SKM-1 (cell line): ENCODE measurements around the gene RFFL.
"Not testable (repeated sequence)": the region's sequence is repeated elsewhere in the genome, so short reads cannot be mapped to it uniquely, and the experiment has no call there.

Experiments
- DNase-seq: peaks from one replicate; lab custom pipeline; 2025; ENCODE audit not compliant: unreplicated experiment; lab: John Stamatoyannopoulos, UW

RFFL gene

DNA sequence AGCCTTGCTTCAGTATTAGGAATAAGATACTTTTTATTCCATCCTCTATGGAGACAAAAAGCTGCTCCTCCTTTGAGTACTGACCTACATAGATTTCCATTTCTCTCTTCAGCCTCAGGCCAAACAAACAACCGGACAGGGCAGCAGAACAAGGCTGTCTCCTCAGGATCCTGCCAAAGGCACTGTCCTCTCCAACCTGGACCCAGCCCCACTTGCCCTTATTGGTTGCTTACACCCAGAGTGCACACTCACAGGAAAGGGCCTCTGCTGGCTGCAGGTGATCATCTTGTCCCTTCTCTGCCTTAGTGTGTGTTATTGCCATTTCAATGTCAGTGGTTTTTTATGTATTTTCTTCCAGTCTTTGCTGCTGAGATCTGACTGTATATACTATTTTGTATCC is 56.5 kb downstream of the RFFL start:
- no peak for DNase-seq

DNA sequence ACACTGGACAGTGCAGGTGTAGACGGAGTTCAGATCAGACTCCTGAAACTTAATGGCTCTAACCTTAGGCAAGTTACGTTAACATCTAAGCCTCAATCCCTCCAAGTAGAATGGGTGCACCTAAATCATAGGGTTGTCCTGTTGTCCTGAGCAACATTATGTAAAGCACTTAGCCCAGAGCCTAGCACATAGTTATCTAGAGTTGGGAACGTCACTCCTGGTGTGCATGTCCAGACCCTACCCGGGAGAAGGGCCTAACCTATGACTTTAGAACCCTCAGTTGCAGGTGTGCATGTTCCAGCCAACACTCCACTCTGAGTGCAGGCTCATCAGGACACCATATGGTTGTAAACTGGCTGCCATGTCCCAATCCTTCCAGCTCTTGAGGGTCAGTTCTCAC is 57.2 kb downstream of the RFFL start:
- no peak for DNase-seq

DNA sequence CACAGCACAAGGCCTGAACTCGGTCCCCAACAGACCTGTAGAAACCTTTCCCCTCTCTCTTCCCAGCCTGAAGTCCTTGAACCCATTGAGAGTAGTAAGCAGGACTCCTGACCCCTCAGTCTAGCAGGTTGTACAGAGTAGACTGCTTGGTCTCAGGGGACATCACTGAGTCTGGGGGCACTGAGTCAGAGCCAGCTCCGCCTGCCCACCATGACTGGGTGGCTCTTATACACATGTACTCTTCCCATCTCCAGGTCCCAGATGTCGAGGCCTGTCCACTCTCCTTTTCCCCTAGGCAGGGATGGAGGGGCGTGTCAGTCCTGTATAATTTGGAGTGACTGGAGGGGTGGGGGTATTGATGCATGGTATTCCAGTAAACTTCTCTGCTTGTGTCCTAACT is 59.7 kb downstream of the RFFL start:
- DNase-seq: no peak

DNA sequence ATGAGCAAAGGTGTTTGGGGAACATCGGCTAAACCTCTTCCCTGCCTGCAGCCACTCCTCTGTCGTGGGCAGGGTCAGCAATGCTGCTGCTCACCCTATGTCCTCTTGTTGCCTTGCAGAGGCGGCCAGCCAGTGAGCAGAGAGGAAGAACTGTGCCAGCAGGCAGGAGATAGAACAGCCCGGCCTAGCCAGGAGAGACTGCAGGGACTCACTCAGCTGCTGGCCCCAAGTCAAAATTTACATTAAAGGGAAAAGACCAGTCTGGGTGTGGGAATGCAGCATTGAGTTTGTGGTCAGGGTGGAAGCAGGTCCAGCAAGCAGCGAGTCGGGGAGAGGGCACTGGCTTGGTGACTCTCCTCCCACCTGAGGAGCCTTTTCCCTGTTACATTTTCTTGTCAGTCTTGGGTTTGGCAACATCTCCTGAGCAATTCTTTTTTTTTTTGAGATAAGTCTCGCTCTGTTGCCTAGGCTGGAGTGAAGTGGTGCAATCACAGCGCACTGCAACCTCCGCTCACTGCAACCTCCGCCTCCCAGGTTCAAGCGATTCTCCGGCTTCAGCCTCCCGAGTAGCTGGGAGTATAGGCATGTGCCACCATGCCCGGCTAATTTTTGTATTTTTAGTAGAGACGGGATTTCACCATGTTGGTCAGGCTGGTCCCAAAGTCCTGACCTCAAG is 60.5 kb downstream of the RFFL start:
- no peak for DNase-seq

DNA sequence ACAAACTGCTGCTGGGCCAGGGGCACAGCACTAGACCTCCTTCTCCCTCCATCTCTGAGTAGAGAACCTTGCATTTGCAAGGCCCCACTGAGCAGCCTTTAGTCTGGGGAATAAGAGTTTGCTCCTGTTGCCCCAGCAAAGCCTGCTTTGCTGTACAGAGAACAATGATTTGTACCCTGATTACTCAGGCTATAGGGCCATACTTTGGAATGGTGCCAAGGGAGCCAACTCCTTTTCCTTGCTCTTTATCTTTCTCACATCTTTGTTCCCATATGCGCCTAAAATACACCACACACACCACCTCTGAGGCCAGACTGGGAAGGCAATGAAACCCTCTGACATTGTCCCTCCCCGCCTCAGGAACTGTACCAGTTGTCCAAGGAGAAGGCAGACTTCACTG is 62.0 kb downstream of the RFFL start:
- no peak for DNase-seq

DNA sequence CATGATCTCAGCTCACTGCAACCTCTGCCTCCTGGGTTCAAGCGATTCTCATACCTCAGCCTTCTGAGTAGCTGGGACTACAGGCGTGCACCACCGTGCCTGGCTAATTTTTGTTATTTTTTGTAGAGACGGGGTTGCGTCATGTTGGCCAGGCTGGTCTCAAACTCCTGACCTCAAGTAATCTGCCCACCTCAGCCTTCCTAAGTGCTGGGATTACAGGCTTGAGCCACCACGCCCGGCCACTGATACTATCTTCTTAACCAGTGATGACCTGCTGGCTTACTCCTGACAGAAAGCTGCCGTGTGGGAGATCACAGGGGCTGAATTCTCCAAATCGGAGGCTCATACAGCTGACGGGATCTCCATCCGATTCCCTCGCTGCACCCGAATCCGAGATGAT is 62.5 kb downstream of the RFFL start:
- not testable (repeated sequence) for DNase-seq

DNA sequence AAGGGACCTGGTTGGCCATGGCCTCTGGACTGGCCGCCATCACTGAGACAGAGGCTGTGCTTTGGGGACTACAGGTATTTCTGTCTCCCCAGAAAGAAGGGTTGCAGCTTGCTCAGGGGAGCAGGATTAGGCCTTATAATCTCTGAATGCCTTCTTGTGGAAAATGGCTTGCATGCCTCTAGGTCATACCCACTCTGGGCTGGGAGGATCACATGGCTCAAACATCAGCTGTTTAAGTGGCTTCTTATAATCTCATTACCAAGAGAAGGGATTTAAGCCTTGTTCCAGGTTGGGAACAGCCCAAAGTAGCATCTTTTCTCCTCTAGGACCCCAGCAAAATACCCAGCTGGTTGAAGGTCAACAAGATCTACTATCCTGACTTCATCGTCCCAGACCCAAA is 64.1 kb downstream of the RFFL start:
- DNase-seq: no peak

DNA sequence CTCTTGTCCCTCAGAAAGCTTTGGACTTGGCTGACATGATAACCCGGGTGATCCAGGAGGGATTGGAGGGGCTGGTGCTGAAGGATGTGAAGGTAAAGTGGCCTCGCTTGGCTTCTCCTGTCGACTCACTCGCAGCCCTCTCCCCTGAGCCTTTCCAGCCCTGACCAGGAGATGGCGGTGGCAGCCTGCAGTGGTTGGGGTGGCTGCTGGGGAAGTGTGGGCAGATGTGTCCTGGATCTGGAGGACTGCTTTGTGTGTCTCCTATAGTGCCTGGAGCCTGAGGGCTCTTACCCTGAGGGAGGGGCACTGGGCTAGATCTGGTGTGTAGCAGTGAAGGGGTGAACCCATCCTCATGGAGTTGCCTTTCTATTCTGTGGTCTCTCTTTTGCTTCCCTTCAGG is 65.3 kb downstream of the RFFL start:
- DNase-seq: no peak

DNA sequence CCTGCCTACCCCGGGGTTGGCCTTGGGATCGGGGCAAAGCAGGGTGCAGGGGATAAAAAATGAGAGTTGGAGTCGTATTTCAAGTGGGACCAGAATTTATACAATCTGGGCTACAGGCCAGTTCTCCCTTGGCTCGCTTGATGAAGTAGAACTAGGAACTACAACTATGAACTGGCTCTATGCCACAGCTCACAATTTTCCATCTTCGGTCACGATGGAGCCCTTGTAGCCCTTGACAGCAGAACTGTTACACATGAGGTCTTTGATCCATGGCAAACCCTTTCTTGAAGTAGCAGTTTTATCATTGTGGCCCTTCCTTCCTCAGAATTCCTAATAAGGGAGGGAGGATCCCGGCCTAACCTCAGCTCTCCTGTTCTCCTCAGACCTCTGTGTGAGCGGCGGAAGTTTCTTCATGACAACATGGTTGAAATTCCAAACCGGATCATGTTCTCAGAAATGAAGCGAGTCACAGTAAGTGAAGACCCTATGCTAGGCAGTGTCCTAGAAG is 66.1 kb downstream of the RFFL start:
- DNase-seq: no peak

DNA sequence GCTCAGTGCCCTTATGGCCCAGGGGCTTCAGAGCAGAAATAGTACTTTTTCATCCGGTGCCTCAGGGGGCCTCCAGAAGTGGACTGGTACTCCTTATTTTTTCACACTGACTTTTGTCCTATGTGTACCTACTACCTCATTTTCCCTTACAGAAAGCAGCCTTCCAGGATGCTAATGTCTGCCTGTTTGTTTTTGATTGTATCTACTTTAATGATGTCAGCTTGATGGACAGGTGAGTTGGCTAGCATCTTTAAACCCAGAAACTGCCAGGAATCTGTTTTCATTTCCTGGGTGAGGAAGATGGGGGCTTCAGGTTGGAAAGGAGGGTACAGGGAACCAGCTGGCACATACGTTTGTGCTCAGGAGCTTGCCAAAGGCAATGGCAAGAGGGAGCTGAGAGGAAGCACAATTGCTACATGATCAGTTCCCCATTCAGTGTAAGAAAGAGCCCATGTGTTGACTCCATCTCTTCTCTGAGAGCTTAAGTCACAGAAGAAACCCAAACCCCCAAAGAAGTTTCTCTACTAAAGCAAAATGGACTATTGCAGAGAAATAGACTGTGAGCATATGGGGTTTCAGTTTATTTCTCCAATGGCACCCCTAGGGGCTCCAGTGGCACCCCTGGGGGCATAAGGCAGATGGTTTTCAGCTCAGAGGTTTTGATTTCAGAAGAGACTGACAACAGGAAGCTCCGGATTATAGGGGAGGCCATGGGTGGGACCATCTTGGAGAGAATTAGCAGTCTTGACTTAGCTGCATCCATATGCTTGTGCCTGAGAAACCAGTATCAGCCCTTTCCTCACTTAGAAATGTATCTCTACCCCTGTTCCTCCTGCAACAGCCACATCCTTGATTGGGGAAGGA is 66.9 kb downstream of the RFFL start:
- no peak for DNase-seq

DNA sequence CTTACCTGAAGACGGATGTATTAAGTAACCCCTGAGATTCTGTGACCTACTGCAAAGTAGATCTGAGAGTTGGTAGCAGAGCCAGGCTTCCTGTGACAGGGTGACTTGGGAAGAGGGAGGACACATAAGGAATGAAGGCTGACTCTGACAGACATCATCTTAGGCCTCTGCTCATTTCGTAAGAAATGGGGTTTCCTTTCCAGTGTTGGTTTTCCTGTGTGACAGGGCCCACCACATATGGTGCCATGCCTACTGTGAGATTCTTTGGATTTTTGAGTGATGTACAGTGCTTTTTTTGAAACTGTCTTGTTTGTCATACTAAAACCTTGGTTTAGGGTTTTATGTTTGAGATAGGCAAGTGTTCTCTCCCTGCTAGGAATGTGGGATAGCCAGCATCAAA is 70.5 kb downstream of the RFFL start:
- no peak for DNase-seq

DNA sequence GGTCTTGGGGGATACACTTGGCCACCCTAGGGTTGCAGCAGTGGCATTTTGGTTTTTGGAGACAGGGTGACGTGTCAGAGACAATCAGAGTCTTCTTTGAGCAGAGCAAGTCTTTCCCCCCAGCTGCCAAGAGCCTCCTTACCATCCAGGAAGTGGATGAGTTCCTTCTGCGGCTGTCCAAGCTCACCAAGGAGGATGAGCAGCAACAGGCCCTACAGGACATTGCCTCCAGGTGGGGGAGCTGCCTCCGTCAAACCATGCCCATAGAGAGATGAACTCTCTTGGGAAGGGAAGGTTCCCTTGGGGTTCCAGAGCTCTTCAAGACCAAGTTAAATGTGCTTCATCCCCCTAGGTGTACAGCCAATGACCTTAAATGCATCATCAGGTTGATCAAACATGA is 71.9 kb downstream of the RFFL start:
- DNase-seq: no peak

DNA sequence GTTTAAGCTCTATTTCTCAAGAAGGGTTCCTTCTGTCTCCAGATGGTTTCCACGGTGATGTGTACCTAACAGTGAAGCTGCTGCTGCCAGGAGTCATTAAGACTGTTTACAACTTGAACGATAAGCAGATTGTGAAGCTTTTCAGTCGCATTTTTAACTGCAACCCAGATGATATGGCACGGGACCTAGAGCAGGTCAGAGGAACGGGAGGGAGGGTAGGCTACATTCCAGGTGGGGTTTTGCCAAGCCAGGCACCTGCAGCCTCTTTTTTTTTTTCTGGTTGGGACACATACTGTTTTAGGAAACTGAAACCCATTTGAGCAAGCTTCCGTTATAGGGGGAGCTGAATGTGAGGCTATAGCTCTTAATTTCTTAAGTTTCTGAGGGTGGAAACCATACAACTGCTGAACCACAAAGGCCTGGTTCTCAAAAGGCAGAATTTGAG is 72.6 kb downstream of the RFFL start:
- no peak for DNase-seq

DNA sequence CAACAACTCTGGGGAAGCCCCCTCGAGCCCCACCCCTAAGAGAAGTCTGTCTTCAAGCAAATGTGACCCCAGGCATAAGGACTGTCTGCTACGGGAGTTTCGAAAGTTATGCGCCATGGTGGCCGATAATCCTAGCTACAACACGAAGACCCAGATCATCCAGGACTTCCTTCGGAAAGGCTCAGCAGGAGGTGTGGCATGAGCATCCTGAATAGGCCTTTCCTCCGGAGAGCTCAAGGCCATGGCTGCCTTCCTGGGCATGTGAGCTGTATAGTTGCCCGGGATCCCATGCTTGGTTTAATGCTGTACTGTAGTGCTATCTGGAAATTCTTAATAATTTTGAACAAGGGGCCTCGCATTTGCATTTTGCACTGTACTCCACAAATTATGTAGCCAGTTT is 74.0 kb downstream of the RFFL start:
- no peak for DNase-seq

DNA sequence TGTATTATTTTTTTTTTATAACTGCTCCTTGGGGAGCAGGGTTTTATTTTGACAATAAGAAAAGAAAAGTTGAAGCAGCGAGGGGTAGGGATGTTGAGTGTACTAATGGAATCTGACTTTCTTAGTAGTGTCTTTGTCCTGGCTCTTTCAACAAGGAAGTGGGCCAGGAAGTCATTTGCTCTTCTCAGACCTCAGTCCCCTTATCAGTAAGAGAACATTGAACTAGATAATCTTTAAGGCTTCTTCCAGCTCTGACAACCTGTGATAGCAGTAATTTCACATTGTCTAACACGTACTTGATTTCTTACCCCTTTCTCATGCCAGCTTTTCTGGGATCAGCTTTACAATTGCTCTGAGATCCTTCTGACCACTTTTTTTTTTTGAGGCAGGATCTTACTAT is 74.9 kb downstream of the RFFL start:
- DNase-seq: no peak

DNA sequence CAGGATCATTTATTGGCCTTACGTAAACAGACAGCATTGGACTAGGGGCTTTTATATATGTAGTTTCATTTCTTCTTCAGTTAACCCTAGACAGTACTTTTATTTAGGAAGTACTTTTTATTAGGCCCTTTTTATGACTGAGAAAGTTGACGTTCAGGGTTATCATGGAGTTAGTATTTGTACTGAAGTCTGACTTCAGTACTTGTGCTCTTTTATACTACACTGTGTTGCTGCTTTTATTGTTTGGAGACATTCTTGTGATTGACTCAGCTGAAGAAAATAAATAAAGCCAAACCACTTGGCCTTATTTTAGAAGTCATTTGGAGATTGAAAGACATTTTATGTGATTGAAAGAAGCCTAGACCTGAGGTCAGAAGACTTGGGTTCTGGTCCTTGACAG is 76.3 kb downstream of the RFFL start:
- no peak for DNase-seq

DNA sequence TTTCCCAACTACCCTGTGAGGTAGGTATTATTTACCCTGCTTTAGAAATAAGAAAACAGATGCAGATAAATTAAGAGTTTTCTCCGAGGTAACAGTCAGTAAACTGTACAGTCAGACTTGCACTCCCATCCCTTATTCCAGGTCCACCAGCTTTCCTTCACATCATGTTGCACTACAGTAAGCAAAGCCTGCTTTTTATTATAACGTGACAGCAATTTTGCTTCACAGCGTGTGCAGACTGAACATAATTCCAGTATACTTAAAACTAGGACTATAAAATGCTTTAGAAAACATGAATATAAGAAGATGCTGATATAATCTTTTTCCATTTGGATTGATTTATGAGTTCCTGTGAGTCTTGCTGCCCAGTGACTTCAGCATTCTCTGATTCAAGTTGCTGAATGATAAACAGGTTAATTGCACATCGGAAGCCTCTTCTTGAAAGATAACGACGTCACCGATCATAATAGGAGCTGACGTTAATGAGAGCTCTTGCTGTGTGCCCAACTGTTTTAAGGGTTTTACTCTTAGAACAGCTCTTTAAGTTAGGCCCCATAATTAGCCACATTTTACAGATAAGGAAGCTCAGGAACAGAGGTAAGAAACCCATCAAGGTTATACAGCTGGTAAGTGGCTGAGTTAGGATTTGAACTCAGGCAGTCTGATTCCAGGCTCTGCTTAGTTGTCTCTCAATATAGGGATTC is 81.8 kb downstream of the RFFL start:
- no peak for DNase-seq

DNA sequence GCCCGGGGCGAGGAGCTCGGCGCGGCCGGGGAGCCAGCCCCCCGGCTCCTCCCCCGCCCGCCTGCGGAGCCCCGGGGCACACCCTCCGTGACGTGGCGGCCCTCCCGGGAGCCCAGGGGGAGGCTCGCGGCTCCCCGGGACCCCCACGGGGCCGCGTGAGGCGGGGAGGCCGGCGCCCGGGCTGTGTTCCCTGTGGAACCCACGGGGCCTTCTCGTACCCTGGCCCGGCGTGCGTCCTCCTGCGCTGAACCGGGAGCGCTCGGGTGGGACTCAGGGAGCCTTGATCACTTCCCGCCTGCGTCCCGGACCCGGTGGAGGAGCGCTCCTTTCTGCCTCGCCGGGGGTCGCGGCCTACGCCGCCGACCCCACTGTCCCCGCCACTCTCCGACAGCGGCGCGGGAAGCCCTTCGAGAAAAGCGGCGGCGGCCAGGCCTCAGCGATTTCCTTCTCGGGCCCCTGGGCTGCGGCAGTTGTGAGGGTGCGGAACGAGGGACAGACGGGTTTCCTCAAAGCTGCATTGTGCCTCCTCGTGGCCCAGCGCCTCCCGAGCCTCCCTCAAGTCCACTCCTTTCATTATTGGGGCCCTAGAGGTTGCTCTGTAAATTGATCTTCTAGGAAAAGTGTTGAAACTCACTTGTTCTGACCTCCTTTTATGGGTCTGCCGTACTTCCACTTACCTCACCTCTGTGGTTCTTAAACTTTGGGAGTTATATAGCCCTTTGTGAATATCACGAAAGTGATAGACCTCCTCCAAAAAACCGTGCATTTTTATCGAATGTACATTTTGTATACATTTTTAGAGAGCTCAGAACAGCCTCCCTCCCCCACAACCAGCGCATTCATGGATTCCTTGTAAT is 82.6 kb downstream of the RFFL start:
- peak; percentile 82 for DNase-seq

DNA sequence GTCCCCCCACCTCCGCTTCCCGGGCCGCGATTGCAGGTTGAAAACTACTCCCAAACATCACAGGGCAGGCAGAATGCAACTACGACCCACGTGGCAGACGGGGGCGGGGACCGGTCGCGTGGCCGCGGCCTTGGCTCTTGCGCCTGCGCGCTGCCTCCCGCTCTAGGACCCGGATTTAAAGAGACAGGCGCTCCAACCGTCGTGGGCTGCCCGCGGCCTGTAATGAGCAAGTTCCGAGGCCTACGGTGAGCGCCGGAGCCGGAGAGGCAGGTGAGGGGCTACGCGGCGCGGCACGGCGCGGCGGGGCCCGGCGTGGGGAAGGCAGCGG is 83.2 kb downstream of the RFFL start, which contains the start of gene LIG3:
TSS of gene LIG3 (plus strand) at position 160 of the 328 bp plus-strand sequence. CDS start 2,494 bp downstream, outside the sequence.
- DNase-seq: peak; percentile 78

DNA sequence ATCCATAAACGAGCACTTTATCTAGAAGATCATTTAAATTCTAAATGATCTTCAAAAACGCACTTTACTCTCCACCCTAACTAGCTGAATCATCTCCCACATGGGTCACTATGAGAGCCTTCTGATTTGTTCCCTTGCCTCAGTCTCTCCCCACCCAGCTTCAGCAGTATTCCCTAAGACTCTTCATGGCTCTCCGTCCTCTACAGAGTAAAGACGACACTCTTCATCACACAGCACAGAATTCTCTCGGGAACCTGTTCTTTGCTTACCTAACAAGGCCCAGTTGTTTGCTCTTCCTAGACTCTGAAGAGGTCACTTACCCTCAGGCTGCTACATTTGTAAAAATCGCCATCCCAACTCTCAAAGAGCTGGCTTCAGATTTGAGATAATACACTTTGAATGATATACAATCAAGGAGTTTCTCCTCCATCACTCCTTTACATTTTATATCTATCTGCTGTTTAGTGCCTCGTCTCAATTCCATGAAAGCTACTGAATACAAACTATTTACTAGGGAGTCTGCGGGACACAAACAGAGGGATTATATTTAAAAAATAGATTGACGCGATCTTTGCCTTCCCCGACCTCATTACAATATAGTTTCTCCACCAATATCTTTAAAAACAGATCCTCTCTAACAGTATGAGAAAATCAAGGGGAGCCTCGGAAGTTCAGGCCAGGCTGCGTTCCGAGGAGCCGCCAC is 83.7 kb downstream of the RFFL start:
- no peak for DNase-seq
